Measurements from ENCODE around the gene FRMD1.

GRCh38 chr6:168063431-168063830 is 15.6 kb downstream of the FRMD1 start:
- TF ChIP-seq EP300 (IDR thresholded peaks at IDR 0.05) (no peak), POLR2A (IDR thresholded peaks at IDR 0.05) (no peak)
